Stimulated activated CD4-positive, alpha-beta T cell treated with anti-CD3 and anti-CD28 coated beads, TNF-alpha, amount 100 ng/mL, for 24 hours (primary cell): ENCODE data around the gene PSMD3.

Experiments
- DNase-seq, 3 experiments: peaks; one replicate each; pipeline ENCODE4 v3.0.0-alpha.2; 2020; ENCODE audit warnings: low read depth in 3 of 3

Gene PSMD3

DNA sequence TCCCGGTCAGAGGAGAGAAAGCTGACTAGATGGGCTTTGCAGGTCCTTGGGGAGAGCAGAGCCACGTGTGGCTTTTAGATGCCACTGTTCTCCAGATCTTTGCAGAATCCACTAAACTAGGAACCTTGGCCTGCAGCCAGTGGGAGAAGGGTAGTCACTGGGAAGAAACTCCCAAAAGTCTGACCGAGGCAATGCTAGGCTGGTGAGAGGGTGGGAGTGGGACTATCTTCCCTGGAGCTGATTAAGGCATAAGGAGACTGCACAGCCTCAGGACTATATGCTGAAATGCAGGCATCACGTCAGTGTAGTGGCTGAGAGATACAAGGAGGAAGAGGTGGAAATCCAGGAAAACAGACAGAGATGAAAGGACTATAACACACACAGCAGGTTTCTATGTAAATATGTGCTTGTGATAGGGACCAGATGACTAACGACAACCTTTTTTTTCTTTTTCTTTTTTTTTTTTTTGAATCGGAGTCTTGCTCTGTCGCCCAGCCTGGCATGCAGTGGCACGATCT lies 20.0 kb upstream of the PSMD3 start:
- no peak for DNase-seq

DNA sequence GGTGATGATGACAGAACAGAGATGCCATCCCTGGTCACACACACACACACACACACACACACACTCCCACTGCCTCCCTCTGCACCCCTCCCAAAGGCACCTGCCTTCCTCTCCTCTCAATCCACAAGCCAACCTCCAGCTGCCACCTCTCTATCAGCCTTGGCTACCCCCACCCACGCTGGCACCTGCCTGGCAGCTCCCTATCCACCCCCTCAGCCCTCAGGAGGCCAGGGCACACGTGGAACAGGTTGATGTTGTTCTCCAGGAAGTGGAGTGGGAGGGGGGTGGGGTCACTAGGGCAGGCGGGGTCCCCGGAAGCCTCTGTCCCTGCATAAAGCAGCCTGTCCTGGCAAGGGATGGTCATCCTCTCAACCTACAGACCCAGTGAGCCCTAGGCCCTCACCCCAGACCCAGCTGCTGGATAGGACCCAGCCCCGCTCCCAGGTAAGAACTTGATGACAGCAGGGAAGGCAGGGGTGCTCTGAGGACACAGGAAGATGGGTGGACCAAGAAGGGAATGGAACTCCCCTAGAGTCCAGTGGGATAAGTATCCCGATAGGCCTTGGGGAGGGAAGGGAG lies 17.9 kb upstream of the PSMD3 start, which contains the start of gene GSDMA:
Gene GSDMA, plus strand, starts transcription at position 363 of the 579 bp plus-strand sequence. CDS start 2,684 bp downstream, outside the sequence.
- DNase-seq = peak in 1 of 3 experiments; percentile 2

DNA sequence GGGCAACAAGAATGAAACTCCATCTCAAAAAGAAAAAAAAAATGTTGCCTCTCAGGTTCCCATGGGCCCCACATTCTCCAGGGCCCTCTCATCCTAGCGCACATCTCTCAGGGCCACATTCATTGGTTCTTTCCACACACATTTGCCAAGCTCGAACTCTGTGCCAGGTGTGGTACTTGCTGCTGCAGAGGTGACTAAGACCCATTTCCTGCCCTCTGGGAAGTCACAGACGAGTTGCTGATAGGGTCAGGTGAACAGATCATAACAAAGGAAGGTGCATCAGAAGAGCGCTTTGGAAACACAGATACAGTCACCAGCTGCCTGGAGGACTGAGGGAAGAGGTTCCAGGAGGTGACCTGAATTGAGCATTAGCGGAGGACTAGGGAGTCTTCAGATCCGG lies 16.8 kb upstream of the PSMD3 start:
- DNase-seq = no peak

DNA sequence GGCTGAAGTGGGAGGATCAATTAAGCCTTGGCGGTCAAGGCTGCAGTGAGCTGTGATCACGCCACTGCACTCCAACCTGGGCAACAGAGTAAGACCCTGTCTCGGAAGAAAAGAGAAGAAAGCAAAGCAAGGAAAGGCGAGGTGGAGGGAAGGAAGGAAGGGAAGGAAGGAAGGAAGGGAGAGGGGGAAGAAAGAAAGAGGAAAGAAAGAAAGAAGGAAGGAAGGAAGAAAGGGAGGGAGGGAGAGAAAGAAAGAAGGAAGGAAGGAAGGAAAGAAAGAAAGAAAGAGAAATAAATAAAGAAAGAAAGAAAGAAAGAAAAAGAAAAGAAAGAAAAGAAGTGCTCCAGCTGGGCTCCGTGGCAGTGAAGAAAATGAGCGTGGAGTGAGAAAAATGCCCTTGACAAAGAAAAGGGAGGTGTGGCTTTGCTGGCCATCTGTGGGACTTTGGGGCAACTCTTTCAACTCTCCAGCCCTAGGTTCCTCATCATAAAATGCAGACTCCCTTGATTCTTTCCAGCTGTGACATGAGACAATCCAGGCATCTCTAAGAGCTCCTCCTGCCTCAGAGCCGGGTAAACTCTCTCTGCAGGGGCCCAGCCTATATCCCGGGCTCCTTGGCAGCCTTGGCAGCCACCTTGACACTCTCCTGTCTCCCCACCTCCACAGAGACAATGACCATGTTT lies 15.4 kb upstream of the PSMD3 start:
- DNase-seq = no peak

DNA sequence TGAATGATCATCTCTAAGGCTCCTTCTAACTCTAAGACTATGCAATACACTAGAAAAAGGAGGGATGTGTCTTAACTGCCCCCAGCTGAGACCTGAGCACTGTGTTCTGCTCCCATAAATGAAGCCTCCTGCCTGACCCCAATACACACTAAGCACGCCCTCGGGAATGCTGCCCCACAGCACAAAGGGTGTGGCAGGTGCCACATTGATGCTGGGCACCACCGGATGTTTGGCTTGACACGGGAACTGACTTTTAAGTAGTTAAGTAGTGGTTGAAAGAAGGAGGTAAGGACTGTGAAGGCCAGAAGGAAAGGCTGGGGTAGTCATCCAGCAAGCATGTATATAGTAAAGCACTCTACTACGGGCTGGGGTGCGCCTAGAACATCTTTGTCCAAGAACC lies 13.8 kb upstream of the PSMD3 start:
- no peak for DNase-seq

DNA sequence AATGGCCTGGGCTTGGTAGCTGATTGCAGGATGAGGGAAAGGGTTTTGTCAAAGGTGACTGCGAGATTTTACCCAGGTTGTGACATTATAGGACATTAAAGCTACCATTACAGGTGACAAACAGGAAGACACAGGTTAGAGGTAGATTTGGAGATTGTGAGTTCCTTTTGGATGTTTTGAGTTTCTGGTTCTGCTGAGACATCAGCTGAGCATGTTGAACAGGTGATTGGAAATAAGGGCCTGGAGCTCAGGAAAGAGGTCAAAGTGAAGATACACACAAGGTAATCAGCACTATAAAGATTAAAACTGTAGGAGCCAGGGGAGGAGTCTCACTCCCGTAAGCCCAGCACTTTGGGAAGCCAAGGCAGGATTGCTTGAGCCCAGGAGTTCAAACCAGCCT lies 11.8 kb upstream of the PSMD3 start:
- no peak for DNase-seq

DNA sequence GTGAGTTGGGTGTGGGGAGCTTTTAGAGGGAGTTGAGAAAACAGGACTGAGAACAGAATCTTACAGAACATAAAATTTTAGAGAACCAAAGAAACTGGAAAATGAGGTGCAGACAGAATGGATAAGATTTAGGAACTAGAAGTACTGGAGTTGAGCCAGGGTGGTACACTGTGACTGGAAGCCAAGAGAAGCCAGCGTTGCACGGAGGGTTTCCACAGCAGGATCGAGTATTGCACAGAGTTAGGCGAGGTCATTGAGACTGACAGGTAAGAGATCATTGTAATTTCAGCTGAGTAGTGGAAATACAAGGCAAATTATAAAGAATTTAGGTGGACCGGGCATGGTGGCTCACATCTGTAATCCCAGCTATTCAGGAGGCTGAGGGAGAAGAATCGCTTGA lies 11.2 kb upstream of the PSMD3 start:
- DNase-seq = no peak

DNA sequence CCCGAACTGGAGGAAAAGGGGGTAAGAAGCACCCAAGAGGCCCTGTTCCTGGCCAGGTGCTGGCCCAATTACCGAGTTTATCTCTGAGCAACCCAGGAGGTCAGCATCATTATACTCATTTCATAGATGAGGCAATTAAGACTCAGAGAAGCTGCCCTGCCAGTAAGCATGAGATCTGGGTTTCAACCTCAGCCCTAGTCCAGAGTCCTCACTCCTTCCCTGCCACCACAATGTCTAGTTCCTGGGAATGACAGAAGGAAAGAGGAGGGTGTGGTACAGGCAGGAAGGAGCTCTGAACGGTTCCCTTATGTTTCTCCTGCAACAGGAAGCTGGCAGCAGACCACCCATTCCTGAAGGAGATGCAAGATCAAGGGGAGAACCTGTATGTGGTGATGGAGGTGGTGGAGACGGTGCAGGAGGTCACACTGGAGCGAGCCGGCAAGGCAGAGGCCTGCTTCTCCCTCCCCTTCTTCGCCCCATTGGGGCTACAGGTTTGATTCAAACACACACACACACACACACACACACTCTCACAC lies 10.4 kb upstream of the PSMD3 start:
- no peak for DNase-seq

DNA sequence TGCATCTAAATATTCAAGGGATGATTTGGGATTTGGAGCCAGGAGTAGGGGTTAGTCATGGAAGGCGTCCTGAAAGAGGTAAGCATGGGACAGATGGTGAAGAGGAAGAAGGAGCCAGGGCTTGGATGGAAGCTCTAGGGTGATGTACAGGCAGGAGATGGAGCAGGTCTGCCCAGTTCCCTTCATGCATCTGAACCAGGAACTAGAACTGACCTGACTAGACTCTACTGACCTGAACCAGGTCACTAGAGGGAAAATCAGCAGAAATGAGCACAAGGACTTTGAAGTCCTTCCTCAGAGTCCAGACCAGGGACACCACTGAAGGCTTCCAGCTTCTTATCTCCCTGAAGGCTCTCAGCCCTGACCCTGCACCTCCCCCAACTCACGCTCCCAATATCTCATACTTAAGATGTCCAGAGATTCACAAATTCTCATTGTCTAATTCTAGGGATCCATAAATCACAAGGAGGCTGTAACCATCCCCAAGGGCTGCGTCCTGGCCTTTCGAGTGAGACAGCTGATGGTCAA lies 9.5 kb upstream of the PSMD3 start:
- DNase-seq = no peak

DNA sequence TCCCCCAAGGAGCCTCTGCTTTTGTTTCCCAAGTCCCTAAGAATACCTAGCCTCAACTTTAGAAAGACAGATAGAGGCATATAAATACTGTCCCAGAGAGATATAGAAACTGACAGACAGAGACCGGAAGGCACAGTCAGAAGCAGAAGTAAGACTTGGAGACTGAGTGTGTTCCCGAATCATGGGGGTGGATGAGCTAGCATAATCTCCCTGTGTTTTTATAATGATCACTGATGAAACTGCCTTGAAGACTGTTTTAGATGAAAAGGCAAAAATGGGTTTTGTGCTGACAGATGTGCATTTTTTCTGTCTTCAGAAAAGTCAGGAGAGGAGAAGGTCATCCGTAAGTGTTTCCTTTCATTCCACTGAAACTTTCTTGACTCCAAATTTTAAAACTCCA lies 8.3 kb upstream of the PSMD3 start:
- no peak for DNase-seq

DNA sequence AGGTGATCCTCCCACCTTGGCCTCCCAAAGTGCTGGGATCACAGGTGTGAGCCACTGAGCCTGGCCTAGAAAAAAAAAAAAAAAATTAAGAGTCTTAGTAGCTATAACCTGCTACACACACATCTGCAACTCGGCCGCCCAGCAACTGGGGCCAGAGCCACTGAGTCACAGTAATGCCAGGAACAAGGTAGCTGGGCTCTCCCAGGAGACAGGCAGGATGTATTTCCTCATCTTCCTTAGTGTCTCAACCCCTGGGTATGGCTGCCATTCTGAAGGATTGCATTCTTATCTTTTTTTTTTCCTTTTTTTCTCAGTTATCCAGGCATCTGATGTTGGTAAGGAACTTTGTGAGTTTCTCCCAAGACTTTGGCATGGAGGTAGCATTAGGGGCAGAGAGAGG lies 7.1 kb upstream of the PSMD3 start:
- DNase-seq = no peak

DNA sequence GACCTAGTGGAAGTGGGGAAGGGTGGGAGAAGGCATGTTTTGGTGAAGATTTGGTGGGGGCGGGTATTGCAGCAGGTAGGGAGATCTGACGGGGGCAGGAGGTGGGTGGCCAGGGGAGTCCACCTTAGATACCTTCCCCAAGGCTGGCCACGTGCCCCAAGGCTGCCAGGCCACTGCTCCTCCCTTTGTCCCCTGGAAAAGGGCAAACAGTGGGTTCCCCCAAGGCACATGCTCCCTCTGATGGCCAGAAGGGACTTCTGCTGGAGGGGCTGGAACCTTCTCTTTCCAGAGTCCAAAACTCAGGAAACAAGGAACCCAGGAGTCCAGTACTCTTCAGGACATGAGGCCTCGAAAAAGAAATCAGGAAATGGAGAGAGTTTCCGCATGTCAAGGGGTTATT lies 6.2 kb upstream of the PSMD3 start:
- no peak for DNase-seq

DNA sequence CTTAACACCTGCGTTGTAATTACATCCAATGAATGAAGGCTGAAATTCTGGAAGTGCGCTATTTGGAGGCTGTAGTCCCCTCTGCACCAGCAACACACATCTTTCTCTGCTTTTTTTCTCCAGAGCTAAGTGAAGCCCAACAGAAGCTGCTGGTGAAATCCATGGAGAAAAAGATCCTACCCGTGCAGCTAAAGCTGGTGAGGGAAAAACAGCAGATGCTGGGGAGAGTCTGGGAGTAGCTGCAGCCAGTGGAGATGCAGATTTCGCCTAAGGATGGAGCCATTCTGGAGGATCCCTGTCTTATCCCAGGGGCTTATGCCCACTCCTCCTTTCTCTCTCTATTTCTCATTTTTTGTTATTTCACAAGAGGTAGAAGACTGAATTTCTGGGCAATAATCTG lies 4.8 kb upstream of the PSMD3 start:
- no peak for DNase-seq

DNA sequence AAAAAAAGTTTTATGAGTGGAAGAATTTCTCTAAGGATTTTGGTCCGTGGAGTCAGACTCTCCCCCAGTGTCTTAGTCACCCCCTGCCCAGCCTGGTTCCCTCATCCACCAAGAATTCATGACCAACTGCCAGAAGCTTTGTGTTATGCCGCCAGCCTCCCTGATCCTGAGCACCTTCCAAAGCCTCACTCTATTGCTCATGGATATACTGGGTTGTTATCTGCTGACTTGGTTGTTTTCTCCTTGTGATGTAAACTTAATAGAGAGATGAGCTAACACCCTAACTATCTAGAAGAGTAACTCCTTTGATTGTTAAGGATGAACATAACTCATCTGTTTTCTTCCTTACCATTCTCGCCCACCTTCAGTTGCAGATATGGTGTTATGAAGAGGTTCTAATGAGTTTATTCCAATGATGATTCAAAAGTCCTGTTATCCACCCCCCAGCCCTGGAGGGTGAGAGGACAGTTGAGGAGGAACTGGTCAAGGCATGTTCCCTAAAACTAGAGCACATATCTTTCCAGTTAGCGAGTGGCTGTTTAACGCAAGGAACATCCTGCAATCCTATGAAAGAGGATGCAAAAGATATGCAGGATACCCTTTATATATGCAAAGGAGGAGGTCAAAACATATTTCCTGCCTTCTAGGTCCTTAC lies 1.5 kb upstream of the PSMD3 start:
- no peak for DNase-seq

DNA sequence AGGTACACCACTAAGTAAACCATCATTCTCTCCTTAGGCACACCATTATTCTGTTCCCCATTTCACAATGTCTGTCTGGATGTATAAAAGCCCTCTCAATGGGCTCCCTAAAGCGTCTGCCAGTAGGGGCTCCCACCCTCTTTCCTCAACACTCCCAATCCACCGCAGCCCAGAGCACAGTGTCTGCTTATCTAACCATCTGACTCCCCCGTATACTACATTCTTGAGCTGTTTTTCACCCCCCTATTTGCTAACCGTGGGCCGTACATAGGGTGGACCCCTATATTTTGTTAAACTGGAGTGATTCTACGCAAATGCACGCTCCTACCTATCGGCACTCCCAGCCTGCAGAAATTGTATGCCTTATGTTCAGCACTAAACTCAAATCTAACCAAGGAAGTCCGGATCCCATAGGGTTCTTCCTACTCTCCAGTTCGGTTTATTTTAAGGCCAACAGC lies 685 bp upstream of the PSMD3 start:
- peak in 1 of 3 experiments; percentile 3 for DNase-seq

DNA sequence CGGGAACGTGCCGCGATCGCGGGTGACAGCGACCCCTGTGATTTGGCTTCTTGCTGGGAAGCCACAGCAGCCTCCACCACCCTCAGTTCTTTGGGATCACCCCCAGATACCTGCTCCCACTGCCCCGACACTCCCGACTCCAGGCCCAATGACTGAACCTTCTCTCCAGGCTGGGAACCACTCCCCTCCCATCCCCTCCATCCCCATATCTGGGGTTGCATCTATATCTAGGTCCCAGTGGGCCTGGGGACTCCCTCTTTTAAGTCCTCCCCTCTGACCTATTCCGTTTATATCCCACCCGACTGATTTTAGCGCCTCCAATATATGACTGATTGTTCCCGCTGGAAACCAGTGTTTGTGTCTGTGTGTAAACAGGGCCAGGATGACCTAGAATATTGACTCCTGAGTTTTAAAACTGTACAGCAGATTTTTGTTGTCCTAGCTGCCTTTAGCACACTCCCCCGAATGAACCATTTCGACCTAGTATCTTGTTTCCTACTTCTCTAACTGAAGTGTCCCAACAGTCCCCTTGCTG lies 667 bp downstream of the PSMD3 start:
- DNase-seq = no peak

DNA sequence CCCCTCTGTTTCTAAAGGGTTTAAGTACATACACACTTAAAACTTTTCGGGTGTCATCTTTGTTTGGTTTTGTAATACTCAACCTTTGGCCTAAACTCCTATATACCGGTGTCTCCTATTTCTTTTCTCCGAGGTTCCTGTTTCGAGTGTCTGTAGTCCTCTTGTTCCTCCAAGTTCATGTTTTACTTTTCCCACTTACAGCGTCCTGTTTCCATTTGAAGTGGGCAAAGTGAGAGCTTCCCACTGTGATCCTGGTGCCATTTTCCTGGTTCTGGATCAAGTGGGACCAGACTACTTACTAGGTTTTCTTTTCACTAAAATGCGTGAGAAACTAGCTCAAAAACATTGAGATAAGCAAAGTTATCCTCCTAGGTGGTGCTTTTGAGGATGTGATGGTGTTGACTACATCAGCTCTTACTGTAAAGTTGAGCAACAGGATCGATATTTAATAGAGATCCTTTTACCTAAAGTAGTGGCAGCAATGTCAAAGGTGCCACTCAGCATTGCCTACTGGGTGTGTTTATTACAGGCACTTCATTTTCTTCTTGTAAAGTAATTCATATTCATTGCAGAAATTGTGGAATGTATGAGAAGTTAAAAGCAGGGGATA lies 1.3 kb downstream of the PSMD3 start:
- no peak for DNase-seq

DNA sequence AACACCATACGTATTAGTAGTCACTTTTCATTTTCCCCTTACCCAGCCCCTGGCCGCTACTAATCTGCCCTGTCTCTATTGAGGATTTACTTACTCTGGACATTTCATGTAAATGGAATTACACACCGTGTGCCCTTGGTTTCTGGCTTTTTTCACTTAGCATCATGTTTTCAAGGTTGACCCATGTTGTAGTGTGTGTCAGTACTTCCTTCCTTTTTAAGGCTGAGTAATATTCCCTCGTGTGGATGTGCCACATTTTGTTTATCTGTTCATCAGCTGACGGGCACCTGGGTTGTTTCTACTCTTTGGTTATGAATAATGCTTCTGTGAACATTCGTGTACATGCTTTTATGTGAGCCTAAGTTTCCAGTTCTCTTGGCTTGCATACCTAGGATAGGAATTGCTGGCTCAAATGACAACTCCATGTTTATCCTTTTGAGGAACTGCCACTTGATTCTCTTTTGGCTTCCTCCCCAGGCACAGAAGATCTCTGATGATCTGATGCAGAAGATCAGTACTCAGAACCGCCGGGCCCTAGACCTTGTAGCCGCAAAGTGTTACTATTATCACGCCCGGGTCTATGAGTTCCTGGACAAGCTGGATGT lies 7.7 kb downstream of the PSMD3 start:
- DNase-seq = no peak

DNA sequence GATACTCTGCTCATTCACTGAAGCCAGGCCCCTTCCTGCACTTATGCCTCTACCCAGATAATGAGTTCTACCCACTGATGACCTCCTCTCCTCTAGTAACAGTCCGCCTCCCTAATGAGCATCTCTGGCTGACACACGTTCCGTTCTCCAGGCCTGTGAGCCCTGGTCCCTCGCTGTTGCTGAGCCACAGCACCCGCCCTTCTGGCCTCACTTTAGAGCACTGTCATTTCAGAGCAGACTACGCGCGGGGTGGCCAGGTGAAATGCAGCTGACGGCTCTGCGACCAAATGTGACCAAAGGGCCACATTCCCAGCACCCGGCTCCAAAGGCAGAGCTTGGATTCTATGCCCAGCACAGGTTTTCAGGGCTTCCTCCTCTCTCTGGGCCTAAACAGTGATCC lies 13.8 kb downstream of the PSMD3 start:
- DNase-seq = no peak

DNA sequence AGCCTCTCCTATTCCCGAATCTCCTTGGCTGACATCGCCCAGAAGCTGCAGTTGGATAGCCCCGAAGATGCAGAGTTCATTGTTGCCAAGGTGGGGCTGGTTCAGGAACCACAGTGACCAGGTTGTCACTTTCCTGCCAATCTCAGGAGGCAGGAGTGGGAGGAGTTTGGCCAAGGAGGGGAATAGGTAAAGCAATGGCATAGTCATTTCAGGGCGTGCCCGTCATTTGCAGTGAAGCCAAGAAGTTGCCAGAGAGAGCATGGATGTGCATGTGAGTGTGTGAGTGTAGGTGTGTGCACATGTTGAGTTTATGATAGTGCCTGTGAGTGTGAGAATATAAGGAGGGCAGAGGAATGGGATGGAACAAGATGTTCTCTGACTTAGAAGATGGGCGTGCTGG lies 14.8 kb downstream of the PSMD3 start:
- DNase-seq = no peak

DNA sequence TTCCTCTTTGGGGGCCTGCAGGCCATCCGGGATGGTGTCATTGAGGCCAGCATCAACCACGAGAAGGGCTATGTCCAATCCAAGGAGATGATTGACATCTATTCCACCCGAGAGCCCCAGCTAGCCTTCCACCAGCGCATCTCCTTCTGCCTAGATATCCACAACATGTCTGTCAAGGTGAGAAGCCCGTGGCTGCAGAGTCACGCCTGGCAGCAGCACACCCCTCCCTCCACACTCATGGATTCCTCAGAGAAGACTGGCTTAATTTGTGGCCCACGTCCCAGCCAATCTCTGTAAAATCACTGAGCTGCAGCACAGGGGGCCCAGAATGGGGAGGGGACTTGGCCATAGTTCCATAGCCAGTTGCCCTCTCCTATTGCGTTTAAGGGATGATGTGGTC lies 15.6 kb downstream of the PSMD3 start:
- no peak for DNase-seq
